HEK293T (cell line): ENCODE measurements around the gene PXDN.

ENCODE experiments used
- ARNT ChIP-seq: fragments of 450-650 bp; IDR thresholded peaks from 2 replicates; pipeline ENCODE4 v1.6.1; 2017; ENCODE audit warnings: mild to moderate bottlenecking
- BHLHE40 ChIP-seq: fragments of 450-650 bp; IDR thresholded peaks from 2 replicates; pipeline ENCODE4 v1.6.1; 2016; ENCODE audit warnings: mild to moderate bottlenecking, moderate library complexity, borderline replicate concordance
- CTBP1 ChIP-seq: fragments of 450-650 bp; IDR thresholded peaks from 2 replicates; pipeline ENCODE4 v1.6.1; 2016; ENCODE audit warnings: borderline replicate concordance
- ELF4 ChIP-seq: fragments of 450-650 bp; IDR thresholded peaks from 2 replicates; pipeline ENCODE4 v1.6.1; 2017; ENCODE audit warnings: antibody characterized with exemption
- FOXA1 ChIP-seq: fragments of 450-650 bp; IDR thresholded peaks from 2 replicates; pipeline ENCODE4 v1.6.1; 2016; ENCODE audit warnings: mild to moderate bottlenecking
- FOXK2 ChIP-seq: fragments of 450-650 bp; IDR thresholded peaks from 2 replicates; pipeline ENCODE4 v1.6.1; 2016; ENCODE audit warnings: mild to moderate bottlenecking
- FOXM1 ChIP-seq: fragments of 450-650 bp; IDR thresholded peaks from 2 replicates; pipeline ENCODE4 v1.6.1; 2017; ENCODE audit warnings: mild to moderate bottlenecking, borderline replicate concordance
- HDGF ChIP-seq: fragments of 450-650 bp; IDR thresholded peaks from 2 replicates; pipeline ENCODE4 v1.6.1; 2017; ENCODE audit warnings: antibody characterized with exemption, borderline replicate concordance
- L3MBTL2 ChIP-seq: fragments of 450-650 bp; conservative IDR thresholded peaks from 2 replicates; pipeline ENCODE4 v1.6.1; 2016; ENCODE audit warnings: mild to moderate bottlenecking
- LEF1 ChIP-seq: fragments of 450-650 bp; IDR thresholded peaks from 2 replicates; pipeline ENCODE4 v1.6.1; 2017; ENCODE audit warnings: mild to moderate bottlenecking, borderline replicate concordance
- SP1 ChIP-seq: fragments of 450-650 bp; IDR thresholded peaks from 2 replicates; pipeline ENCODE4 v1.6.1; 2017
- SUZ12 ChIP-seq: fragments of 450-650 bp; IDR thresholded peaks from 2 replicates; pipeline ENCODE4 v1.6.1; 2016; ENCODE audit warnings: mild to moderate bottlenecking
- TARDBP ChIP-seq: fragments of 450-650 bp; IDR thresholded peaks from 2 replicates; pipeline ENCODE4 v1.6.1; 2016
- TF ChIP-seq, protein P1 (sequence below): fragments of 450-650 bp; IDR thresholded peaks from 2 replicates; pipeline ENCODE4 v1.6.1; 2016

DNA sequence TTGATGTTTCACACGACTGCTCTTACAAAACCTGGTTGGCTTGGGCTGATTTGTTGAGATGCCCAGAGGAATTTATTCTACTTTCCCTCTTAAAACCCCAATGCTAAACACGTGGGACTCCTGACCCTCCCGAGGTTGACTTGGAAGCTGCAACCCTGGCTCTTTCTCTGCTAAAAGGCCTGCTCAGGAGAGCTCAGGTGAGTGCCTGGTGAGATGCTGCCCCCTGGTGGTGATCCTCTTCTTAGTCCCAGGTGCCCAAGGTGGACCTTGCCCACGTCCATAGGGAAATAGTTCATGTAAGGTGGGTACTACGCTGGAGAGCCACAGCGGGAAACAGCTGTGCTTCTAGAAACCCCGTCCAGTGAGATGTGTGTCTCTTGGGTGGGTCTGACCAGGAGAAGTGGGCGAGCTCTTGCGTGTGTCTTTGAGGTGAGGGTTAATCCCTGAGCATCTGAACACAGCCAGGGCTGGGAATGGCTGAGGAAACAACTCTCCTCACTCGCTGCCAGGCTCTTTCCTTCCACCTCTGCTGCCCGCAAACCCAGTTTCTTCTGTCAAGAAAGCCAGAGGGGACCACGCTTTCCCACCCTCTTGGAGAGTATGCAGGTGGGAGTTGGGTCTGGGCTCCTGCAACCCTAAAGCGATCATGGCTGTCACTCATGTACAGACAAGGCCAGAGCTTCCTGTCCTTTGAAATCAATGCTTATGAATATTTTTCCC is 25.5 kb upstream of the PXDN start:
- TF ChIP-seq FOXM1 (no peak), ARNT (no peak), ELF4 (no peak), BHLHE40 (no peak), SUZ12 (no peak), FOXK2 (no peak), TARDBP (no peak), L3MBTL2 (no peak), SP1 (no peak), FOXA1 (no peak), CTBP1 (no peak), LEF1 (no peak), HDGF (no peak)
- TF ChIP-seq, protein P1, sequence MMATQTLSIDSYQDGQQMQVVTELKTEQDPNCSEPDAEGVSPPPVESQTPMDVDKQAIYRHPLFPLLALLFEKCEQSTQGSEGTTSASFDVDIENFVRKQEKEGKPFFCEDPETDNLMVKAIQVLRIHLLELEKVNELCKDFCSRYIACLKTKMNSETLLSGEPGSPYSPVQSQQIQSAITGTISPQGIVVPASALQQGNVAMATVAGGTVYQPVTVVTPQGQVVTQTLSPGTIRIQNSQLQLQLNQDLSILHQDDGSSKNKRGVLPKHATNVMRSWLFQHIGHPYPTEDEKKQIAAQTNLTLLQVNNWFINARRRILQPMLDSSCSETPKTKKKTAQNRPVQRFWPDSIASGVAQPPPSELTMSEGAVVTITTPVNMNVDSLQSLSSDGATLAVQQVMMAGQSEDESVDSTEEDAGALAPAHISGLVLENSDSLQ: no peak
